OCI-LY1 (cell line): Measurements from ENCODE around the gene TTLL11.
A peak's percentile ranks its signal among the peaks of the same experiment; 100 is the strongest.
"Not testable (repeated sequence)": the region's sequence is repeated elsewhere in the genome, so short reads cannot be mapped to it uniquely, and the experiment has no call there.

Source experiments
- H2AFZ ChIP-seq: fragments of 200-600 bp; sonication (generic), shearing (Covaris generic); 2 replicates; pipeline ENCODE4 v1.6.0; 2014; ENCODE audit warnings: antibody characterized with exemption, mild to moderate bottlenecking, low read length
- H3F3A ChIP-seq: fragments of 200-600 bp; sonication (generic), shearing (Covaris generic); 2 replicates; pipeline ENCODE4 v1.6.0; 2014; ENCODE audit warnings: mild to moderate bottlenecking, antibody characterized with exemption, low read length, moderate library complexity; ENCODE audit not compliant: insufficient read depth
- H3K27ac ChIP-seq: fragments of 200-600 bp; sonication (generic); 2 replicates; pipeline ENCODE4 v1.5.1; 2014; ENCODE audit warnings: low read length, mixed run types, mild to moderate bottlenecking, low read depth; ENCODE audit not compliant: poor library complexity, severe bottlenecking
- H3K27me3 ChIP-seq: fragments of 200-600 bp; sonication (generic); 2 replicates; pipeline ENCODE4 v1.6.0; 2014; ENCODE audit warnings: antibody characterized with exemption, mild to moderate bottlenecking, low read length, moderate library complexity; ENCODE audit not compliant: insufficient read depth
- H3K36me3 ChIP-seq: fragments of 200-600 bp; sonication (generic); 2 replicates; pipeline ENCODE4 v1.6.1; 2014; ENCODE audit warnings: mild to moderate bottlenecking, antibody characterized with exemption, low read length, moderate library complexity, mixed read lengths; ENCODE audit not compliant: insufficient read depth
- H3K4me1 ChIP-seq: fragments of 200-600 bp; sonication (generic); 2 replicates; pipeline ENCODE4 v1.5.1; 2014; ENCODE audit warnings: mild to moderate bottlenecking, low read length, moderate library complexity; ENCODE audit not compliant: insufficient read depth, severe bottlenecking
- H3K4me2 ChIP-seq: fragments of 200-600 bp; sonication (generic), shearing (Covaris generic); 2 replicates; pipeline ENCODE4 v1.6.1; 2014; ENCODE audit warnings: low read length
- H3K4me3 ChIP-seq: fragments of 200-600 bp; sonication (generic); 2 replicates; pipeline ENCODE4 v1.5.1; 2014; ENCODE audit warnings: low read length, low read depth, mild to moderate bottlenecking, mixed read lengths; ENCODE audit not compliant: poor library complexity, severe bottlenecking
- H3K79me2 ChIP-seq: fragments of 200-600 bp; shearing (Covaris generic); 2 replicates; pipeline ENCODE4 v1.6.1; 2016; ENCODE audit warnings: mixed run types, low read length, mixed read lengths; ENCODE audit not compliant: insufficient read depth
- H3K9ac ChIP-seq: fragments of 200-600 bp; sonication (generic), shearing (Covaris generic); 2 replicates; pipeline ENCODE4 v1.6.1; 2014; ENCODE audit warnings: mild to moderate bottlenecking, low read length, mixed read lengths
- H3K9me2 ChIP-seq: fragments of 200-600 bp; sonication (generic), shearing (Covaris generic); 2 replicates; pipeline ENCODE4 v1.6.1; 2014; ENCODE audit warnings: low read depth, mild to moderate bottlenecking, low read length, mixed read lengths
- H3K9me3 ChIP-seq: fragments of 200-600 bp; shearing (Covaris generic); 2 replicates; pipeline ENCODE4 v1.6.1; 2014; ENCODE audit warnings: low read length, mixed read lengths
- H4K20me1 ChIP-seq: fragments of 200-600 bp; sonication (generic), shearing (Covaris generic); 2 replicates; pipeline ENCODE4 v1.6.0; 2016; ENCODE audit warnings: mild to moderate bottlenecking, low read length; ENCODE audit not compliant: insufficient read depth
- CTCF ChIP-seq: fragments of 200-600 bp; sonication (generic), shearing (Covaris generic); IDR thresholded peaks from 2 replicates; pipeline ENCODE4 v1.5.1; 2017; ENCODE audit warnings: mild to moderate bottlenecking, antibody characterized with exemption, low read length, moderate library complexity, mixed read lengths
- EZH2 ChIP-seq: fragments of 200-600 bp; sonication (generic), shearing (Covaris generic); IDR thresholded peaks from 2 replicates; pipeline ENCODE4 v1.8.0; 2017; ENCODE audit warnings: borderline replicate concordance, mixed run types, mild to moderate bottlenecking, antibody characterized with exemption, low read length, moderate library complexity, mixed read lengths

Gene TTLL11

GRCh38 chr9:121896545-121896943, 196.6 kb downstream of the TTLL11 start:
- H3K4me1 ChIP-seq: peaks cover 15% of the 10 kb centered on the region
- no peak overlapping the region for H3K9ac ChIP-seq
- H3K4me3 ChIP-seq: no peak overlapping the region
- no peak overlapping the region for H3K4me2 ChIP-seq
- H3K9me3 ChIP-seq: peaks cover 18% of the 10 kb centered on the region
- H3F3A ChIP-seq: no peaks in the 10 kb centered on the region
- no peak overlapping the region for H2AFZ ChIP-seq
- no peaks in the 10 kb centered on the region for H3K79me2 ChIP-seq
- H3K36me3 ChIP-seq: no peaks in the 10 kb centered on the region
- peak overlapping the region; percentile 15 for H3K27ac ChIP-seq
- no peaks in the 10 kb centered on the region for H4K20me1 ChIP-seq
- H3K27me3 ChIP-seq: no peaks in the 10 kb centered on the region
- H3K9me2 ChIP-seq: no peaks in the 10 kb centered on the region
- TF ChIP-seq CTCF: no peak
- no peak for TF ChIP-seq EZH2

- Histone ChIP-seq H3K79me2 (no peaks in the 10 kb centered on the region), H3K9ac (no peak overlapping the region), H3K4me2 (no peak overlapping the region), H3K36me3 (no peaks in the 10 kb centered on the region), H2AFZ (no peak overlapping the region), H3K4me3 (no peak overlapping the region), H3K9me2 (no peaks in the 10 kb centered on the region), H3K4me1 (peaks cover 11% of the 10 kb centered on the region), H3F3A (no peaks in the 10 kb centered on the region), H3K9me3 (peaks cover 14% of the 10 kb centered on the region), H4K20me1 (no peaks in the 10 kb centered on the region), H3K27ac (peak overlapping the region; percentile 17), H3K27me3 (no peaks in the 10 kb centered on the region)
- TF ChIP-seq CTCF: no peak
- TF ChIP-seq EZH2: no peak
Measured at GRCh38 chr9:121895818-121896544, 197.1 kb downstream of the TTLL11 start.

GRCh38 chr9:121895358-121895757, 197.8 kb downstream of the TTLL11 start:
- Histone ChIP-seq H3K4me2 (no peak overlapping the region), H3K27ac (peak overlapping the region; percentile 23)
- TF ChIP-seq EZH2 (no peak), CTCF (no peak)

GRCh38 chr9:121894380-121894779, 198.7 kb downstream of the TTLL11 start:
- not testable (repeated sequence) for H2AFZ ChIP-seq, H3F3A ChIP-seq, H3K27ac ChIP-seq, H3K9ac ChIP-seq, H4K20me1 ChIP-seq, H3K9me2 ChIP-seq, H3K36me3 ChIP-seq, H3K27me3 ChIP-seq, H3K4me3 ChIP-seq, H3K4me2 ChIP-seq, H3K79me2 ChIP-seq, H3K9me3 ChIP-seq
- peaks cover 11% of the 10 kb centered on the region for H3K4me1 ChIP-seq

More at GRCh38 chr9:121895358-121895757, 197.8 kb downstream of the TTLL11 start:
- peaks cover 8% of the 10 kb centered on the region for H3K9me3 ChIP-seq
- no peaks in the 10 kb centered on the region for H4K20me1 ChIP-seq
- H2AFZ ChIP-seq: no peak overlapping the region
- no peak overlapping the region for H3K9ac ChIP-seq
- no peaks in the 10 kb centered on the region for H3K9me2 ChIP-seq
- no peak overlapping the region for H3K4me3 ChIP-seq
- no peaks in the 10 kb centered on the region for H3K27me3 ChIP-seq
- H3K4me1 ChIP-seq: peaks cover 11% of the 10 kb centered on the region
- no peaks in the 10 kb centered on the region for H3K79me2 ChIP-seq
- H3K36me3 ChIP-seq: no peaks in the 10 kb centered on the region
- H3F3A ChIP-seq: no peaks in the 10 kb centered on the region
